Ovary (tissue), 9 donors: ENCODE results near the gene KCNIP4. TPM values are rescaled to one million over a fixed set of nuclear protein-coding genes. Genes with fewer than 3 reads are reported as not detected.

Experiments
- DNase-seq, 5 donors: peaks; one replicate each; pipeline ENCODE4 v3.0.0-alpha.2; 2019 to 2020
- H3K27ac ChIP-seq, 2 donors: fragments of 200-600 bp; one replicate each; pipeline versions ENCODE4 v1.5.1 to v1.8.0; 2019 to 2022
- H3K27me3 ChIP-seq: fragments of 200-600 bp; one replicate; pipeline ENCODE4 v1.8.0; 2022
- H3K36me3 ChIP-seq: fragments of 200-600 bp; sonication (generic); one replicate; pipeline ENCODE4 v1.5.1; 2019
- H3K4me1 ChIP-seq: one replicate; pipeline ENCODE4 v1.8.1; 2013; ENCODE audit warnings: mild to moderate bottlenecking, moderate library complexity; ENCODE audit not compliant: insufficient read depth
- H3K4me3 ChIP-seq: fragments of 200-600 bp; sonication (generic); one replicate; pipeline ENCODE4 v1.5.1; 2017
- H3K9me3 ChIP-seq, 2 donors: fragments of 200-600 bp in 1 of 2; sonication (generic) in 1 of 2; one replicate each; pipeline versions ENCODE4 v1.5.1 to v1.8.1; 2013 to 2019; ENCODE audit warnings: mild to moderate bottlenecking in 1 of 2, moderate library complexity in 1 of 2
- CTCF ChIP-seq, 3 donors: fragments of 450-650 bp in 2 of 3; fragments of 200-600 bp in 1 of 3; IDR thresholded peaks; one replicate each; pipeline versions ENCODE4 v1.5.1 to v1.8.0; 2016 to 2022; ENCODE audit warnings: antibody characterized with exemption in 3 of 3, mild to moderate bottlenecking in 1 of 3
- EP300 ChIP-seq: sonication (generic); formaldehyde crosslinking; IDR thresholded peaks from one replicate; pipeline ENCODE4 v1.6.1; 2017; ENCODE audit warnings: antibody characterized with exemption
- POLR2A ChIP-seq: fragments of 450-650 bp; IDR thresholded peaks from one replicate; pipeline ENCODE4 v1.6.1; 2017; ENCODE audit warnings: antibody characterized with exemption, mild to moderate bottlenecking, moderate library complexity
- WGBS, 3 donors: extraction: QIAGEN DNeasy Blood & Tissue Kit in 1 of 3; methylation state at CpG; one replicate each; pipeline versions ENCODE4 v1.1.5 to v1.1.7; 2013 to 2017; 5-methylcytosine and 5-hydroxymethylcytosine counted together
- intact Hi-C, 4 donors: fragments of 100-400 bp; cut with DNase I; formaldehyde crosslinking; loops; one replicate each; pipeline versions ENCODE4 v1.11.0 to v1.15.1; 2022 to 2023
- polyA plus RNA-seq, 2 donors: library from polyadenylated mRNA; stranded (reverse); fragments of 200-250 nt in 1 of 2; fragments of 350-450 nt in 1 of 2; fragmentation: Illumina TruSeq in 1 of 2; extraction: RNeasy Lipid Tissue Mini Kit (QIAGEN cat#74804) in 1 of 2; gene quantifications; one replicate each; pipeline ENCODE4 v1.2.3, GENCODE V29; 2013 to 2014
- total RNA-seq, 7 donors: library from RNA; depleted of rRNA in 2 of 7; stranded (reverse); fragments of >200 nt in 2 of 7; fragmentation: NEBNext Ultra II Directional in 3 of 7; extraction: Animal tissue kit (Norgen Biotek cat#: 25700) in 3 of 7; gene quantifications; one replicate each; pipeline versions ENCODE4 v1.1.0 to v1.2.4, GENCODE V29; 2016 to 2023
- donor health status: DM: no; HTN: no; CAD: no; lungs with moderate emphysema.
- donor health status: DM: no; HTN: no; CAD: no.
- donor health status: Bipolar disorder and iron deficiency.
- donor health status: DM: yes; HTN: yes; CAD: no.
- donor health status: DM: no; HTN: no; CAD: no.
- donor health status: DM: yes; HTN: yes; CAD: no.

The KCNIP4 gene
- total and polyA plus RNA-seq, 9 donors, result 0.11 to 3.9 (median 0.93) TPM; not detected in 1

GRCh38 chr4:21780148-21780547 is 168.4 kb downstream of the KCNIP4 start:
- DNase-seq, result no peak
- H3K4me1 ChIP-seq, result no peaks in the 10 kb centered on the region
- no peak overlapping the region for H3K4me3 ChIP-seq
- intact Hi-C loops, result loop anchor here in 1 of 4 donors (10.0 kb wide), 1 partner anchor 905 kb away; no protein-coding TSS in a partner anchor
- no peaks in the 10 kb centered on the region for H3K36me3 ChIP-seq
- no peak for TF ChIP-seq POLR2A
- no peak overlapping the region for H3K27ac ChIP-seq
- H3K9me3 ChIP-seq, result no peaks in the 10 kb centered on the region
- no peaks in the 10 kb centered on the region for H3K27me3 ChIP-seq

DNA sequence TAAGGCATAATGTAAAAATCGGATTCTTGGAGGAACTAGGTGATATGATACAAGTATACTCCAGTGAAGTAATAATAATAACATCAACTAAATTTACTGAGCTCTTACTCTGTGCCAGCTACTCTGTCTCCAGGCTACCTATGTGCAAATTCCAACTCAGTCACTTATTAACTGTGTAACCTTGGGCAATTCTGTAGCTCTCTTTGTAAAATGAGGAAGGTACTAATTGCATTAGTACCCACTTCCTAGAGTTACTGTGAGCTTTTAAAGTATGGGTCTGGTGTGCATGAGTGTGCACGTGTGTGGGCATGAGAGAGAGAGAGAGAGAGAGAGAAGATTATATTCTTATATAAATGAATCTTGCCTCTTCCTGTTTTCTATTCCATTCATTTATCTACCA is 169.9 kb downstream of the KCNIP4 start:
- no peaks in the 10 kb centered on the region for H3K9me3 ChIP-seq
- H3K27me3 ChIP-seq, result no peaks in the 10 kb centered on the region
- WGBS, 3 donors, result 25 to 44% (median 31%) methylated on average over 2 of the region's 2 CpGs
- no peaks in the 10 kb centered on the region for H3K36me3 ChIP-seq
- H3K4me1 ChIP-seq, result no peaks in the 10 kb centered on the region
- DNase-seq, result no peak
- intact Hi-C loops, result no loop called here
- no peak overlapping the region for H3K4me3 ChIP-seq
- TF ChIP-seq POLR2A (no peak), EP300 (no peak), CTCF (IDR thresholded peaks at IDR 0.05) (no peak)
- H3K27ac ChIP-seq, result no peak overlapping the region

GRCh38 chr4:21775703-21776102 is 172.9 kb downstream of the KCNIP4 start:
- H3K36me3 ChIP-seq, result no peaks in the 10 kb centered on the region
- no peak overlapping the region for H3K4me3 ChIP-seq
- no peaks in the 10 kb centered on the region for H3K9me3 ChIP-seq
- H3K27me3 ChIP-seq, result no peaks in the 10 kb centered on the region
- WGBS, 3 donors, result 95 to 100% (median 97%) methylated on average over 2 to 3 of the region's 3 CpGs
- H3K4me1 ChIP-seq, result no peaks in the 10 kb centered on the region
- DNase-seq, result no peak
- intact Hi-C loops, result no loop called here
- TF ChIP-seq EP300, result no peak
- TF ChIP-seq POLR2A, result no peak
- TF ChIP-seq CTCF (IDR thresholded peaks at IDR 0.05), result no peak
- no peak overlapping the region for H3K27ac ChIP-seq

GRCh38 chr4:21769404-21770147 is 179.0 kb downstream of the KCNIP4 start:
- Histone ChIP-seq H3K27me3 (no peaks in the 10 kb centered on the region), H3K36me3 (no peaks in the 10 kb centered on the region), H3K4me1 (no peaks in the 10 kb centered on the region), H3K9me3 (no peaks in the 10 kb centered on the region), H3K27ac (no peak overlapping the region), H3K4me3 (no peak overlapping the region)
- no peak for TF ChIP-seq EP300
- no peak for DNase-seq
- intact Hi-C loops, result loop anchor here in 1 of 4 donors (10.0 kb wide), 1 partner anchor 265 kb away; no protein-coding TSS in a partner anchor
- WGBS, 3 donors, result 48 to 53% (median 50%) methylated on average over 4 of the region's 4 CpGs

DNA sequence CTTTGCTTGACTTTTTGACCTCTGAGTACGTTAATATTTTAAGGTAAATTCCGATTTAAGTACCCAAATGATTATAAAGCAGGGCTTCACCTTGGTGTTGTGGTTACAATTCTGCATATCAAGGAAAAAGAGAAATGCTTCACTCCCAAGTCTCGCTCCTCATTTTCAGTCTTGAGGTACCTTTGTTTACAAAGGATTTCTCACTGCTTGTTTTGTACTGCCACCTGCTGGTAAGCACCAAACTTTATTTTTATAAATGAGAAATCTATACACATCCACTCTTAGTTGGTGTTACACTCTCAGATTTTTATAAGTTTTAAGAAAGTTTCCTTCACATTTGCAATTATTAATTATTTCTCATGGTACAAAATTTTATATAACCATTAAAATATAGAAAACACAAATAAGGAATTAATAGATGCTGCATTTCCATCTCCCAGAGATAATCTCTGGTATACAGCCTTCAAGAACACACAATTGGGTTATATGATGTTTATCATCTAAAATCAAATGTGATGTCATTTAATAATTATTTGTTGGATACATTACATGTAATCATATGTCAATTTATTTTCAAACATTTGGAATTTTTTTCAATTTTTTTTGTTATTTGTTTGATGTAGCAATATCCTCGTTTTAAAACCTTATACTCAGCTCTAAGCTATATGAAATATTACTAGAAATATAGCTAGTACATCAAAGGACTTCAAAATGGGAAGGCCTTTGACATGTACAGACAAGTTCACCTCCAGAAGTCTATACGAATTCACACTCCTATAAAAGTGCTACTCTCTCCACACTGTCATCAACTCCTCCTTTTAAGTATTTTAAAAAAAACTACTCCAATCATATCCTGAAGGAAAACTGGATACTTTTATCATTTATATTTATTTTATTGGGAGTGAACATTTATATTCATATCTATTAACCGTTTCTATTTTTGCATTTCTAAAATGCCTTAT is 179.9 kb downstream of the KCNIP4 start:
- intact Hi-C loops, result loop anchor here in 1 of 4 donors (10.0 kb wide), 1 partner anchor 264 kb away; no protein-coding TSS in a partner anchor
- H3K27ac ChIP-seq, result no peak overlapping the region
- H3K4me1 ChIP-seq, result no peaks in the 10 kb centered on the region
- H3K36me3 ChIP-seq, result no peaks in the 10 kb centered on the region
- H3K27me3 ChIP-seq, result no peaks in the 10 kb centered on the region
- no peaks in the 10 kb centered on the region for H3K9me3 ChIP-seq
- DNase-seq, result no peak
- TF ChIP-seq CTCF (IDR thresholded peaks at IDR 0.05), result peak in 1 of 3 donors; percentile 65
- no peak for TF ChIP-seq EP300
- 39 to 44% (median 41%) methylated on average over 6 of the region's 6 CpGs for whole genome bisulfite sequencing, 3 donors
- no peak overlapping the region for H3K4me3 ChIP-seq
